GM12801 (cell line): ENCODE results near the gene CRYL1.

Source experiments
- TF ChIP-seq, protein P1 (sequence below): IDR thresholded peaks from one replicate; pipeline ENCODE4 v1.5.1; 2011; ENCODE audit warnings: control low read depth; ENCODE audit not compliant: insufficient read length; ENCODE audit errors: extremely low read depth

Gene CRYL1

DNA sequence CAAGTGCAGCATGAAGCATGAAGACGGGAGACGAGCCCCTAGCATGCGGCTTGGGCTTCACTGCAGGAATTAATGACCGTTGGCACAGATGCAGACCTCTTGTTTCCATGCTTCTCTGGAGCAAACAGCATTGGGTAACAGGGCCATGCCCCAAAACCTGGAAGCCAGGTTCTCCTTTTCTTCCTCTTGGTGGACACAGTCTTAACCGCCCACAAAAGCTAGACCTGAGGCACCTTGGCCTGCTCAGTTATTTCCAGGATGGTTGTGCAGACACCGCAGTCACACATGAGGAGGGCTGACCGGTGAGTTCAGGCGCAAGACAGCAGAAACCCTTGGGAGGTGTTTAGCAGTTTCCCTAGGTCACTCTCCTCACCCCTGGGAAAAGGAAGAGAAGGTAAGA is 159.6 kb downstream of the CRYL1 start:
- TF ChIP-seq, protein P1, sequence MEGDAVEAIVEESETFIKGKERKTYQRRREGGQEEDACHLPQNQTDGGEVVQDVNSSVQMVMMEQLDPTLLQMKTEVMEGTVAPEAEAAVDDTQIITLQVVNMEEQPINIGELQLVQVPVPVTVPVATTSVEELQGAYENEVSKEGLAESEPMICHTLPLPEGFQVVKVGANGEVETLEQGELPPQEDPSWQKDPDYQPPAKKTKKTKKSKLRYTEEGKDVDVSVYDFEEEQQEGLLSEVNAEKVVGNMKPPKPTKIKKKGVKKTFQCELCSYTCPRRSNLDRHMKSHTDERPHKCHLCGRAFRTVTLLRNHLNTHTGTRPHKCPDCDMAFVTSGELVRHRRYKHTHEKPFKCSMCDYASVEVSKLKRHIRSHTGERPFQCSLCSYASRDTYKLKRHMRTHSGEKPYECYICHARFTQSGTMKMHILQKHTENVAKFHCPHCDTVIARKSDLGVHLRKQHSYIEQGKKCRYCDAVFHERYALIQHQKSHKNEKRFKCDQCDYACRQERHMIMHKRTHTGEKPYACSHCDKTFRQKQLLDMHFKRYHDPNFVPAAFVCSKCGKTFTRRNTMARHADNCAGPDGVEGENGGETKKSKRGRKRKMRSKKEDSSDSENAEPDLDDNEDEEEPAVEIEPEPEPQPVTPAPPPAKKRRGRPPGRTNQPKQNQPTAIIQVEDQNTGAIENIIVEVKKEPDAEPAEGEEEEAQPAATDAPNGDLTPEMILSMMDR, result no peak

GRCh38 chr13:20363603-20364002 is 162.1 kb downstream of the CRYL1 start:
- TF ChIP-seq, protein P1, result no peak

- TF ChIP-seq, protein P1, result no peak
Observed at GRCh38 chr13:20363172-20363571, 162.5 kb downstream of the CRYL1 start.

- TF ChIP-seq, protein P1, result no peak
Observed at GRCh38 chr13:20362484-20363041, 163.1 kb downstream of the CRYL1 start.

GRCh38 chr13:20360835-20361412 is 164.7 kb downstream of the CRYL1 start:
- TF ChIP-seq, protein P1, result no peak

DNA sequence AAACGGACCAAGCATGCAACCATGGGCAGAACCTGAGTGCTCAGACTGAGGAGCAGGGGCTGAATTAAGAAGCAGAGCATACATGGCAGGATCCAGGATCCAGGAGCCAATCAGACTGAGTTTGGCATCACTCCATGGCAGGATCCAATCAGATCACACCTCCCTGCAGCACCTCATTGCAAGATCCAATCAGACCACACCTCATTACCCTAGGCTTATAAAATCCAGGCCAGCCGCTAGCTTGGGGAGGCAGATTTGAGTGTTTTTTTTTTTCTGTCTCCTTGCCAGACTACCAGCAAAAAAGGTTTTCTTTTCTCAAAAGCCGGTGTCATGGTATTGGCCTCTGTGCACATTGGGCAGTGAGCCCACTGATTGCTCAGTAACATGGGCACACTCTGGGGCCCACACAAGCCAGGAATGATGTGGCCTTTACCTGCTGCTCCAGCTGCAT is 165.6 kb downstream of the CRYL1 start:
- TF ChIP-seq, protein P1, result no peak

- TF ChIP-seq, protein P1, result no peak
Observed at GRCh38 chr13:20359335-20359734, 166.3 kb downstream of the CRYL1 start.
